GM18499 (cell line): ENCODE results near the gene LRRC36.

Source experiments
- ATAC-seq: cut with Tn5 transposase; IDR thresholded peaks from one replicate; pipeline ENCODE4 v1.9.1; 2021; ENCODE audit warnings: moderate number of reproducible peaks; ENCODE audit not compliant: insufficient read depth, unreplicated experiment

Gene LRRC36

DNA sequence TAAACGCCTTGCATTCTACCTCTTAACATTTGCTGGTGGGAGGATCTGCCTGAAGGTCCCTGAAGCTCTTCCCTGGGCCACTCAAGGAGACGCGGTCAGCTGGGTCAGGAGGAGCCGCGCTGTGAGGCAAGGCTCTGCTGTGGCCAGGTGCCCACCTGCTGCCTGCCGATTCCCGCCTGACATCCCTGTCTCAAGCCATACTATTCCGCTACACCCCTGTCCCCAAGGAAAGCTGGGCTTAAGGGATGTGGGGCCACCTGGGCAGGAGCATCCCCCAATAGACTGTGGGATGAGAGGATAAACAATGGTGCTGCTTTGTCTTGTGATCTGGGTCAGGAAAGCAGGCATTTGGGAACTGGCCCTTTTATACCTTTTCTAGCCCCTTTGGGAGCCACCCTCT, 61.6 kb downstream of the LRRC36 start:
- no peak for ATAC-seq

DNA sequence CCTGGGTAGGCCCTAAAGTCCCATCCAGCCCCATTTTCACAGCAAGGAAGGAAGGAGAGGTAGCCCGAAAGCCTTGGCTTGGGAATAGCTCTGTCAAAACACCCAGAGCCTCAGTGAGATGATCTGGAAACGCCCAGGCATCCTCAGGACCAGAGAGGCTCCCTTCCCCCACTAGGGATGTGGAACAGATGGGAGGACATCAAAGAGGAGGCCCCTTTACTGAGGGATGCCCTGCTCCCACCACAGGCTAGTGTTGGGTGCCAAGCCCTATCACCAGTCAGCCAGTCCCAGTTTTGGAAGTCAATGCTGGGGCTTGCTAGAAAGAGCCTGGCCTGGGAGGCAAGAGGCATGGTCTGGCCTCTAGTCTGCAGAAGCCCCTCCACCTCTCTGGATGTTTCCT, 62.0 kb downstream of the LRRC36 start:
- no peak for ATAC-seq

GRCh38 chr16:67389911-67390815, 63.5 kb downstream of the LRRC36 start:
- no peak for ATAC-seq

DNA sequence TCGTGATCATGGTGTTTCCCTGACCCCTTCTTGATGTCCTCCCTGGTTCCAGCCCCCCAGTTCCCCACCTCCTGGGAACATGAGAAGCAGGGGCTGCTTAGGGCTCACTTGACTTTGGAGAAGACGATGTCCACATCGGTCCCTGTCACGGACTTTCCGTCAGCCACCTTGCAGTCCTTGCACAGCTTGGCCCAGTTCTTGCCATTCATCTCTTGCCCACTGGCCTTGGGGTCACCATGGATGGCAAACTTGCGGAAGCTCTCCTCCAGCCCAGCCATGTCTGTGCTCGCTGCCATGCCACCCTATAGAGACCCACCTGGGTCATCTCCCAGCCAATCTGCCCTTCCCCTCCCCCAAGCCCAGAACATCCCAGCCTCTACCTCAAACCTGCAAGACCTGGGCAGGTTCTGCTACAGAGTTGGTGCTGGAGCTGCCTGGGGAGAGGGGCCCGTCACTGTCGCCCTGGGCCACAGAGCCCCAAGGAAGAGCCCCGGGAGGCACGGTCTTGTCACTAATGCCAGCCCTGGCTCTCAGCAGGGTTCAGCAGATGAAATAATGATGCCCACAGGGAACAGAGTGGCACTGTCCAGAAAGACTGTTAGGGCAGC, 64.3 kb downstream of the LRRC36 start:
- ATAC-seq, result no peak

DNA sequence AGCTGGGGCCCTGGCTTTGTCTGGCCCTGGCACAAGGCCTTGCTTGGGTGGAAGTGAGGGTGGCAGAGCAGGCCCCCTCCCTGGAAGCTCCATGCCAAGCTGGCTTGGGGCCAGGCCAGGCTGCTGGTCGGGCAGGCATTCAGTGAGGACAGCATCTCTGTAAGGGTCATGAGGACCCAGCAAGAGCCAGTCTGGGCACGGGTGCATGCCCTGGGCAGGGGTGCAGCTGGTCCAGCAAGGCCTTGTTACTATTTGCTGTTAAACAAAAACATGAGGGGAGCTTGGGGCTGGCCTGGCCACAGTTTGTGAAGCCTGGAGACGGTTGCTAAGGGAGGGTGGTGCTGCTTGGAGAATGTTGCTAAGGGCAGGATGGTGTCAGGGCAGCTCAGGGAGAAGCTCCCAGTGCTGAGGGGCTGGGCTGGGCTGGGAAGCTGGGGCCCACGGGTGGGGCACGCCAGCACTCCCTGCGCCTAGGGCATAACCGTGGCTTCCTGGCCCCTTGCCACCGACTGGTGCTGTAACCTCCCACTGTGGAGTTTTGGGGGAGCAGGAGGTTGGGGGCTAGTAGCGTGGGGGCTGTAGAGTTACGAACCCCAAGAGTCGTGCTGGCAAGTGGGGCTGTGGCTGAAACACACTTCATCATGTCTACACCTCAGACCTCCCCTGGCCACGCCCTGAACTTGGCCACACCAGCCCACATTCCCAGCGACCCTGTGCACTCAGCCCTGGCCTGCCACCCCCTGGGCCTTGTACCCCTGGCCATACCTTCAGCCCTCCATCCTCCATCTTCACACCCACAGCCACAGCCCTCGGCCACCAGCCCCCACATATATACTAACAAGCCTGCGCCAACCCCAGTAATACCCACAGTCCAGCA, 65.0 kb downstream of the LRRC36 start:
- no peak for ATAC-seq

- ATAC-seq, result no peak
Observed at GRCh38 chr16:67392301-67393059, 65.9 kb downstream of the LRRC36 start.

DNA sequence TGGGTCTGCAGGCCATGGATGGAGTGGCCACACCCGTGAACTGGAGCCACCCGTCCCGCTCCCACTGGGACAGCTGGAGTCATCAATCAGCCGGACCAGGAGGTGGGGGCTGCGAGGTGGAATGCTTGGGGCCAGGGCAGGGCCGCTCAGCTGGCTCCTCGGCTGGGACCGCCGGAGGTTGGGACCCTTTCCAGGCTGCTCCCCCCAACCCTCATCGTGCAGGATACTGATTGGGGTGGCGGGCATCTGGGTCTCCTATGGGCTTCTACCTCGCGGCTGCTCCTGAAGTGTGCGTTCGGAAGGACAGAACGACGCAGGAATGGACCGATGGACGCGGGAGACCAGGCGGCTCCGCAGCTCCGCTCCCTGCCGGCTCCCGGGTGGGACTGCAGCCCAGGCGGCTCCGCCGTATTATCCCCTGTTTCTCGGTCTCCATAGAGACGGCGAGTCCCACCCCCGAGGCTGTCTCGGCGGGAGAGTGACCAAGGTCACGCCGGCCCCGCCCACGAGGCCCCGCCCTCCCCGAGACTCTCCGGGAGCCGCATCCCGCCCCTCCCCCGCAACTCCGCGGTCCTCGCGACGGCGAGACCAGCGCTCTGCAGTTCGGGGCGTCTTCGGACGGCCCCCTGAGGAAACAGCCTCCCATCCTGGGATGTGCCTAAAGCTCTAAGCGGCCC, 66.6 kb downstream of the LRRC36 start, which contains the start of gene TPPP3:
TPPP3 (minus strand) TSS at position 388 of the 677 bp plus-strand sequence. CDS start 2,387 bp downstream, outside the sequence.
- ATAC-seq, result no peak

DNA sequence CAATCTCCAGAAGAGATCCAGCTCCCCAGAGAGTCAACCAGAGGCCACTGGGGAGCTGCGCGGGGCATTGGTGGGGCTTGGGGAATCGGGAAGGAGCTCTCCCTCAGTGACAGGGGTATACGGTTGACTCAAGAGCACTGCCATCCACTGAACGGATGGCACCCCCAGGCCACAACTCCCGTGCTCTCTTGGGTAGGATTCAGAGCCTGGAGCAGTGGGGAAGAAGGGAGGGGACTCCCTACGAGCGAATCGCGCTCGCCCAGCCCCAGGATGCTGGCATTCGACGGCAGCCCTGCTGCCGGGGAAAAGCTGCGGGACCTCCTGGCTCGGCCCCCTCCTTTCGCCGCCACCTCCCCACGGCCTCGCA, 67.2 kb downstream of the LRRC36 start:
- ATAC-seq, result no peak

DNA sequence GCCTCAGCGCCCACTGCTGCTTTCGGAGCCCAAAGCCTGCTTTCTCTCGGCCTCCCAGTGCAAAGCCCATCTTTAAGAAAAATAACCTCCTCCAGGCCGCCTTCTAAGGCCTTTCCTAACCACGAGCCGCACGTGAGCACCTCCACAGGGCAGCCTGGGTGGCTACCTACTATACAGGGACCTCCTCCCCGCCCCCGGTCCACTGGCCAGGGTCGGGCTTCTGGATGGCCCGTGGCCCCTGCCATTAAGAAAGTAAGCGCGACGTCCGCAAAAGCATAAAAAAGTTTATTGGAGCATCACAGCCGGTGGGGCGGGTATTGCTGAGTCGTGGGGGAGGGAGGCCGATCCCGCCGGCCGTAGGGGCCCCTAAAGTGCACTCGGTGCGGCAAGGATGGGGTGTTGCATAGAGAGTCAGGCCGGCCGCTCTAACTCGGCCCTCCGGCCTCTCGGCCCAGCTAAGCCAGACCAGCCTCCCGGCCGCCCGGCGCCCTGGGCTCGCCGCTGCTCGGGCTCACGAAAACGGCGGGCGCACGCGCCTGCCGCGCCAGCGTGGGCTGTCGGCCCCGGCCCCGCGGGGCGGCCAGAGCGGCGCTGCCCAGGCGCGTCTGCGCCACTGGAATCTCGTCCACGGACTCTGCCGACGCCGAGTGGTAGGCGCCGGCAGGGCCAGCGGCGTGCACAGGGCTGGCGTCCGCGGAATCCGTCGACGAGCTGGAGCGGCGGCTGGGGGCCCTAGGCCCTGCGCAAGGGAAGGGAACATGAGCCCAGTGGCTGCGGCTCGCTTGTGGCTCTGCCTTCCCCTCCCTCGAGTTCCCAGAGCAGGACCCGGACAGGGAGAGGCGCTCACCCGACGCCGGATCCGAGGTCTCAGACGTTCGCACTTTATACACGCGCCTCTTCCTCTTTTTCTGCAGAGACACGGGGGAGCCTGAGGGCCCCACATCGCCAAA, 67.8 kb downstream of the LRRC36 start:
- ATAC-seq, result no peak

DNA sequence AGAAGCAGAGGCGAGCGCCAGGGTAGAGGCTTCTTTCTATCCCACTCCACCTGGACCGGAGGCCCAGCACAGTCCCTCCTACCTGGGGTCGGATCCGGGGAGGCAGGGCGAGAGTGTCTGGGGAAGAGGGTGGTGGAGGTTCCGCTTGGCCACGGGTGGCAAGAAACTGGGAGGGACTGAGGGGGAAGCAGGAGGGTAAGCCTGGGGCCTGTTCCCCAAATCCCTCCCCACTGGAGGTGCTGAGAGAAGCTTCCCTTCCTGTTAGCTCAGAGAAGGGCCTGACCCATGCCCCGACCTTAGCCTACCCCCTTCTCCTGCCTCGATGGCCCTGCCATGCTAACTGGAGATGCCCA, 68.5 kb downstream of the LRRC36 start:
- no peak for ATAC-seq

GRCh38 chr16:67395458-67396158, 69.0 kb downstream of the LRRC36 start:
- no peak for ATAC-seq

- ATAC-seq, result no peak
Observed at GRCh38 chr16:67396159-67397035, 69.8 kb downstream of the LRRC36 start.

GRCh38 chr16:67397036-67397801, 70.6 kb downstream of the LRRC36 start:
- no peak for ATAC-seq

DNA sequence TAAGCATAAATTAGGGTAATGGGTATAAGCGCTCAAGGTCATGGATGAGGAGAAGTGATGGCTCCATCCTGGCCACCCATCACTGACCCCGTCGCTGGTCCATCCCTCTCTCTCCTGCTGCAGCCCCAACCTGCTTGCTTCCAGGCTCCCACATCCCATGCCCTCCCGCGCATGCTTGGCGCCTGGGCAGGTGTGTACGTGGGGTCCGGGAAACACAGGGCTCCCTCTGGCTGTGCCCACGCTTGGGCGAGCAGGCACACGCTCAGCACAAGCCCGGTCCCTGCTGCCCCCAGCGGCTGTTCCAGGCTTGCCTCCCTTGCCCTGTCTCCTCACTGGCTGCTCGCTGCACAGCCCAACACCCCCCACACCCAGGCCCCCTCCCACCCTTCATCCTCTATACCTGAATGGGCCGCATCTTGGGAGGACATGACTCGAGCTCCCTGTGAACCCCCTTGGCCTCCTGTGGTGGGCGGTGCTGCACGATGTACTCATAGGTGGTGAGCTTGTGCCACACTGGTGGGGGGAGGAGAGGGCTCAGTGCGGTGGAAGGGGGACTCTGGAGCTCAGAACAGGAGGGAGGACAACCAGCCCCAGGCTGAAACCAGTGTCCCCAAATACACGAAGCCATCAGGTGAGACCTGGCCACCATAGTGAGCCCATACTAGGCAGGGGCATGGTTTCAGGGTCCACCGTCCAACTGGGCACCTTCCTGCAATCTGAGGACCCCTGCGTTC, 71.4 kb downstream of the LRRC36 start:
- ATAC-seq, result no peak

DNA sequence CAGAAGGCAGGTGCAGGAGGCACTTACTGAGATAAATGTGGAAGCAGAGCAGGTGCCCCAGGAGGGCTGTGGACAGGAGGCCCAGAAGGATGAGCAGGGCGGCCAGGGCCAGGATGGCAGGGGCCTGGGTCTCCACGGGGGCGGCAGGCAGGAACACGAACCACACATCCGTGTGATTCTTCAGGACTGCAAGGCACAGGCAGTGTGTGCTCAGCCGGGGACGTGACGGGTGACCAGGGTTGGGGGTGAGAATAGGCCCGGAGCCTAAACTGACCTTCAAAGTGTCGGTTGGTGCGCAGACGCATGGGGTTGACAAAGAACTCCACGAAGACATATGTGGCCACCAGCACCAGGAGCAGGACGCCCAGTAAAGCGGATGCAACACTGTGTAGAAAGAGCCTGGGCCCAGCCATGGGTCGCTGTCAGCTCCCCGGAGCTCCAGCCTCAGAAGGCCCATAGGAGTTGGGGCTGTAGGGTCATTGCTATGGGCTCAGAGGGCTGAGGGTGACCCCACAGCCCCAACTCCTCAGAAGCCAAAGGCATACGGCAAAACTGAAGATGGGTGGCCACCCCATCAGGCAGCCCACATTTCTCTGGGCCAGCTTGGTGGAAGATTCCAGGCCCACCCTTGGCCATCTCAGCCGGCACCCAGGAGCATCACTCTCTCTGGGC, 72.1 kb downstream of the LRRC36 start:
- no peak for ATAC-seq
